K562 (cell line): ENCODE data around the gene IL7R.

Source experiments
- GTF2E2 ChIP-seq: fragments of 200-800 bp; sonication (Bioruptor generic); IDR thresholded peaks from 2 replicates; pipeline ENCODE4 v1.6.1; 2016; ENCODE audit warnings: missing genetic modification characterization, missing compliant biosample characterization
- HMG20A ChIP-seq: fragments of 450-650 bp; formaldehyde crosslinking; conservative IDR thresholded peaks from 2 replicates; pipeline ENCODE4 v1.4.0; 2020; ENCODE audit warnings: mild to moderate bottlenecking, mixed read lengths
- MAFF ChIP-seq: IDR thresholded peaks from 2 replicates; pipeline ENCODE4 v1.6.1; 2012; ENCODE audit warnings: low read length, improper control_type of control experiment
- ZNF830 ChIP-seq: fragments of 250-450 bp; sonication (Bioruptor Pico); IDR thresholded peaks from 2 replicates; pipeline ENCODE4 v1.5.0; 2021; ENCODE audit warnings: mild to moderate bottlenecking
- TF ChIP-seq, protein P1 (sequence below), 3 experiments: IDR thresholded peaks in 2 of 3; conservative IDR thresholded peaks in 1 of 3; 2 replicates each; pipeline ENCODE4 v1.5.1; 2011 to 2012; ENCODE audit warnings: low read length in 3 of 3, mild to moderate bottlenecking in 3 of 3, control low read depth in 2 of 3, improper control_type of control experiment in 1 of 3, inconsistent platforms in 1 of 3, low read depth in 1 of 3, mixed read lengths in 1 of 3, moderate library complexity in 1 of 3; ENCODE audit not compliant: insufficient read depth in 2 of 3
- TF ChIP-seq, protein P2 (sequence below): fragments of 450-650 bp; IDR thresholded peaks from 2 replicates; pipeline ENCODE4 v1.6.1; 2014; ENCODE audit warnings: low read depth, mild to moderate bottlenecking, moderate library complexity, borderline replicate concordance
- TF ChIP-seq, protein P3 (sequence below): fragments of 450-650 bp; IDR thresholded peaks from 2 replicates; pipeline ENCODE4 v1.7.1; 2018; ENCODE audit warnings: mild to moderate bottlenecking, low read depth; ENCODE audit not compliant: partially characterized antibody
- TF ChIP-seq, protein P4 (sequence below): sonication (generic); formaldehyde crosslinking; IDR thresholded peaks from 2 replicates; pipeline ENCODE4 v1.8.1; 2022; ENCODE audit warnings: missing genetic modification reagents

- TF ChIP-seq HMG20A (CRISPR knock-in tag), result no peak
- TF ChIP-seq, protein P1, sequence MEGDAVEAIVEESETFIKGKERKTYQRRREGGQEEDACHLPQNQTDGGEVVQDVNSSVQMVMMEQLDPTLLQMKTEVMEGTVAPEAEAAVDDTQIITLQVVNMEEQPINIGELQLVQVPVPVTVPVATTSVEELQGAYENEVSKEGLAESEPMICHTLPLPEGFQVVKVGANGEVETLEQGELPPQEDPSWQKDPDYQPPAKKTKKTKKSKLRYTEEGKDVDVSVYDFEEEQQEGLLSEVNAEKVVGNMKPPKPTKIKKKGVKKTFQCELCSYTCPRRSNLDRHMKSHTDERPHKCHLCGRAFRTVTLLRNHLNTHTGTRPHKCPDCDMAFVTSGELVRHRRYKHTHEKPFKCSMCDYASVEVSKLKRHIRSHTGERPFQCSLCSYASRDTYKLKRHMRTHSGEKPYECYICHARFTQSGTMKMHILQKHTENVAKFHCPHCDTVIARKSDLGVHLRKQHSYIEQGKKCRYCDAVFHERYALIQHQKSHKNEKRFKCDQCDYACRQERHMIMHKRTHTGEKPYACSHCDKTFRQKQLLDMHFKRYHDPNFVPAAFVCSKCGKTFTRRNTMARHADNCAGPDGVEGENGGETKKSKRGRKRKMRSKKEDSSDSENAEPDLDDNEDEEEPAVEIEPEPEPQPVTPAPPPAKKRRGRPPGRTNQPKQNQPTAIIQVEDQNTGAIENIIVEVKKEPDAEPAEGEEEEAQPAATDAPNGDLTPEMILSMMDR (IDR thresholded peaks at IDR 0.05 in 2 of 3, conservative IDR thresholded peaks at IDR 0.05 in 1 of 3; ENCODE audit: insufficient read depth in 2 of 3, low read depth in 1 of 3, low read length in 3 of 3), result no peak
- TF ChIP-seq, protein P2, sequence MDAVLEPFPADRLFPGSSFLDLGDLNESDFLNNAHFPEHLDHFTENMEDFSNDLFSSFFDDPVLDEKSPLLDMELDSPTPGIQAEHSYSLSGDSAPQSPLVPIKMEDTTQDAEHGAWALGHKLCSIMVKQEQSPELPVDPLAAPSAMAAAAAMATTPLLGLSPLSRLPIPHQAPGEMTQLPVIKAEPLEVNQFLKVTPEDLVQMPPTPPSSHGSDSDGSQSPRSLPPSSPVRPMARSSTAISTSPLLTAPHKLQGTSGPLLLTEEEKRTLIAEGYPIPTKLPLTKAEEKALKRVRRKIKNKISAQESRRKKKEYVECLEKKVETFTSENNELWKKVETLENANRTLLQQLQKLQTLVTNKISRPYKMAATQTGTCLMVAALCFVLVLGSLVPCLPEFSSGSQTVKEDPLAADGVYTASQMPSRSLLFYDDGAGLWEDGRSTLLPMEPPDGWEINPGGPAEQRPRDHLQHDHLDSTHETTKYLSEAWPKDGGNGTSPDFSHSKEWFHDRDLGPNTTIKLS, result no peak
- TF ChIP-seq, protein P3, sequence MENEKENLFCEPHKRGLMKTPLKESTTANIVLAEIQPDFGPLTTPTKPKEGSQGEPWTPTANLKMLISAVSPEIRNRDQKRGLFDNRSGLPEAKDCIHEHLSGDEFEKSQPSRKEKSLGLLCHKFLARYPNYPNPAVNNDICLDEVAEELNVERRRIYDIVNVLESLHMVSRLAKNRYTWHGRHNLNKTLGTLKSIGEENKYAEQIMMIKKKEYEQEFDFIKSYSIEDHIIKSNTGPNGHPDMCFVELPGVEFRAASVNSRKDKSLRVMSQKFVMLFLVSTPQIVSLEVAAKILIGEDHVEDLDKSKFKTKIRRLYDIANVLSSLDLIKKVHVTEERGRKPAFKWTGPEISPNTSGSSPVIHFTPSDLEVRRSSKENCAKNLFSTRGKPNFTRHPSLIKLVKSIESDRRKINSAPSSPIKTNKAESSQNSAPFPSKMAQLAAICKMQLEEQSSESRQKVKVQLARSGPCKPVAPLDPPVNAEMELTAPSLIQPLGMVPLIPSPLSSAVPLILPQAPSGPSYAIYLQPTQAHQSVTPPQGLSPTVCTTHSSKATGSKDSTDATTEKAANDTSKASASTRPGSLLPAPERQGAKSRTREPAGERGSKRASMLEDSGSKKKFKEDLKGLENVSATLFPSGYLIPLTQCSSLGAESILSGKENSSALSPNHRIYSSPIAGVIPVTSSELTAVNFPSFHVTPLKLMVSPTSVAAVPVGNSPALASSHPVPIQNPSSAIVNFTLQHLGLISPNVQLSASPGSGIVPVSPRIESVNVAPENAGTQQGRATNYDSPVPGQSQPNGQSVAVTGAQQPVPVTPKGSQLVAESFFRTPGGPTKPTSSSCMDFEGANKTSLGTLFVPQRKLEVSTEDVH, result no peak
- TF ChIP-seq MAFF, result no peak
- no peak for TF ChIP-seq ZNF830 (CRISPR knock-in tag)
- TF ChIP-seq, protein P4, sequence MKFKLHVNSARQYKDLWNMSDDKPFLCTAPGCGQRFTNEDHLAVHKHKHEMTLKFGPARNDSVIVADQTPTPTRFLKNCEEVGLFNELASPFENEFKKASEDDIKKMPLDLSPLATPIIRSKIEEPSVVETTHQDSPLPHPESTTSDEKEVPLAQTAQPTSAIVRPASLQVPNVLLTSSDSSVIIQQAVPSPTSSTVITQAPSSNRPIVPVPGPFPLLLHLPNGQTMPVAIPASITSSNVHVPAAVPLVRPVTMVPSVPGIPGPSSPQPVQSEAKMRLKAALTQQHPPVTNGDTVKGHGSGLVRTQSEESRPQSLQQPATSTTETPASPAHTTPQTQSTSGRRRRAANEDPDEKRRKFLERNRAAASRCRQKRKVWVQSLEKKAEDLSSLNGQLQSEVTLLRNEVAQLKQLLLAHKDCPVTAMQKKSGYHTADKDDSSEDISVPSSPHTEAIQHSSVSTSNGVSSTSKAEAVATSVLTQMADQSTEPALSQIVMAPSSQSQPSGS (CRISPR knock-in tag), result no peak
- no peak for TF ChIP-seq GTF2E2 (tag)
Measured at GRCh38 chr5:35847961-35848360, 8.7 kb upstream of the IL7R start.
